ENCODE results near the gene ZNF652.

Gene ZNF652

DNA sequence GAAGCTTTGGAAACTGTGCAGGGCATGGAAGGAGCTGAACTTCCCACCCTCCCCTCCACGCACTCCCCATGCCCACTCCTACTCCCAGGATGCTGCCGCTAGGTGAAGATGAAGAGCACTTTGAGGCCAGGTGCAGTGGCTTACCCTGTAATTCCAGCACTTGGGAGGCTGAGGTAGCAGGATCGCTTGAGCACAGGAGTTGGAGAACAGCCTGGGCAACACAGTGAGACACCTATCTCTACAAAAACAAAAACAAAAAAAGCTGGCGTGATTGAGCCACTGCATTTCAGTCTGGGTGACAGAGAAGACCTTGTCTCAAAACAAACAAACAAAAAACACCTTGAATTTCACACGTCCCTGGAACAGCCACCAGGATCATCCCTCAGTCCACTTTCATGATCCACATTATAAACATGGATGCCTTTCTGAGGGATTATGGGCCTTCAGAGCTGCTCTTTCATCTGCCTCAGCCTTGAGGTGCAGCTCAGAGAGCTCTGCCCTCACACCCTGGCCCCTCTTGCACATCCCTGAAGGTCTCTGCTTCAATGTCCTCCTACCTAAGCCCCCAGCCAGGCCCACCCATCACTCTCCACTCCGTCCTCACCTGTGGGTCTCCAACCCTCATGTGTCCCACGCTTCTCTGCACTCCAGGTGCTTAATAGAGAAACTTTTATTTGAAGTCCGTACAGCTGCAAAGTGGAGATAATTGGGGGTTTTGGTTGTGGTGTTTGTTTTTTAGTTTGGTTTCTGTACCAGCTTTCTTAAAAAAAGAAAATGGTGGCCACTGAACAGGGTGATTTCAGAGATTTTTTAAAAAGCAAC lies 26.9 kb upstream of the ZNF652 start:
- Histone ChIP-seq H4K8ac (ENCODE audit: low read depth, low read length) (no peak overlapping the region), H3K27ac (ENCODE audit: low read depth, low read length) (no peak overlapping the region), H3K27me3 (ENCODE audit: insufficient read depth, low read length, poor library complexity) (no peaks in the 10 kb centered on the region), H2BK15ac (replicated peaks; ENCODE audit: low read depth) (no peak overlapping the region), H3K23ac (ENCODE audit: low read length) (no peak overlapping the region), H3K4me3 (ENCODE audit: low read length) (no peak overlapping the region), H3K4me1 (ENCODE audit: control insufficient read depth, low read depth, low read length) (no peaks in the 10 kb centered on the region), H3K79me2 (ENCODE audit: control insufficient read depth, insufficient read depth, low read length) (no peaks in the 10 kb centered on the region), H2BK120ac (ENCODE audit: low read depth, low read length) (no peak overlapping the region), H3K18ac (ENCODE audit: low read length) (no peak overlapping the region), H3K9ac (ENCODE audit: low read length) (no peak overlapping the region), H3K4ac (ENCODE audit: low read depth, low read length) (no peak overlapping the region), H3K4me2 (ENCODE audit: low read length) (no peak overlapping the region), H2AK5ac (ENCODE audit: low read length) (no peak overlapping the region), H3K79me1 (ENCODE audit: low read length) (no peaks in the 10 kb centered on the region), H3K56ac (ENCODE audit: low read length) (no peak overlapping the region), H3K36me3 (ENCODE audit: control insufficient read depth, insufficient read depth, low read length) (no peaks in the 10 kb centered on the region), H2BK5ac (ENCODE audit: low read length) (no peak overlapping the region), H4K5ac (ENCODE audit: low read length) (no peak overlapping the region)
- no CpG with 5 or more reads among the region's 8 CpGs for WGBS (ENCODE audit: extremely low coverage, insufficient coverage, low lambda C conversion rate)
- no peak for DNase-seq

DNA sequence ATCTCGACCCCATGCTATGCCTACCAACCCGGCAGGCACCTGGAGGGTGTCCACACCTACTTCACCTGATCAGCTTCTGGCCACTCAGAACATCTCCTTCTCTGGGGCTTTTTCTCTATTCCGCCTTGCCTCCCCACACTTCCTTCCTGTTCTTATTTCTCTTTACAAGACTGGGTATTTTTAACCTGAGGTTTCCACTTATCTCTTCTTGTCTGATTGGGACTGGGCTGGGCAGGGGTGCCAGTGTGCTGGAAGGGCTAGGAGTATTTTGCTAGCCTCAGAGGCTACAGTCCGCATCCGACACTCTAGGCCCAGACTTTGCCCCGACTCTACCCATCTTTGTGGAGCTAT lies 26.2 kb upstream of the ZNF652 start:
- H2BK5ac ChIP-seq (ENCODE audit: low read length), result no peak overlapping the region
- H3K79me2 ChIP-seq (ENCODE audit: control insufficient read depth, insufficient read depth, low read length), result no peaks in the 10 kb centered on the region
- no peak overlapping the region for H4K5ac ChIP-seq (ENCODE audit: low read length)
- whole genome bisulfite sequencing (ENCODE audit: extremely low coverage, insufficient coverage, low lambda C conversion rate), result no CpG with 5 or more reads among the region's 6 CpGs
- no peaks in the 10 kb centered on the region for H3K4me1 ChIP-seq (ENCODE audit: control insufficient read depth, low read depth, low read length)
- no peak overlapping the region for H3K27ac ChIP-seq (ENCODE audit: low read depth, low read length)
- no peak overlapping the region for H3K4ac ChIP-seq (ENCODE audit: low read depth, low read length)
- H3K79me1 ChIP-seq (ENCODE audit: low read length), result no peaks in the 10 kb centered on the region
- no peak overlapping the region for H3K18ac ChIP-seq (ENCODE audit: low read length)
- H3K27me3 ChIP-seq (ENCODE audit: insufficient read depth, low read length, poor library complexity), result no peaks in the 10 kb centered on the region
- DNase-seq, result no peak
- H3K4me2 ChIP-seq (ENCODE audit: low read length), result no peak overlapping the region
- no peak overlapping the region for H3K23ac ChIP-seq (ENCODE audit: low read length)
- H4K8ac ChIP-seq (ENCODE audit: low read depth, low read length), result no peak overlapping the region
- no peak overlapping the region for H3K9ac ChIP-seq (ENCODE audit: low read length)
- H3K56ac ChIP-seq (ENCODE audit: low read length), result no peak overlapping the region
- no peak overlapping the region for H2BK120ac ChIP-seq (ENCODE audit: low read depth, low read length)
- no peak overlapping the region for H2BK15ac ChIP-seq (replicated peaks; ENCODE audit: low read depth)
- H2AK5ac ChIP-seq (ENCODE audit: low read length), result no peak overlapping the region
- H3K36me3 ChIP-seq (ENCODE audit: control insufficient read depth, insufficient read depth, low read length), result no peaks in the 10 kb centered on the region
- no peak overlapping the region for H3K4me3 ChIP-seq (ENCODE audit: low read length)

DNA sequence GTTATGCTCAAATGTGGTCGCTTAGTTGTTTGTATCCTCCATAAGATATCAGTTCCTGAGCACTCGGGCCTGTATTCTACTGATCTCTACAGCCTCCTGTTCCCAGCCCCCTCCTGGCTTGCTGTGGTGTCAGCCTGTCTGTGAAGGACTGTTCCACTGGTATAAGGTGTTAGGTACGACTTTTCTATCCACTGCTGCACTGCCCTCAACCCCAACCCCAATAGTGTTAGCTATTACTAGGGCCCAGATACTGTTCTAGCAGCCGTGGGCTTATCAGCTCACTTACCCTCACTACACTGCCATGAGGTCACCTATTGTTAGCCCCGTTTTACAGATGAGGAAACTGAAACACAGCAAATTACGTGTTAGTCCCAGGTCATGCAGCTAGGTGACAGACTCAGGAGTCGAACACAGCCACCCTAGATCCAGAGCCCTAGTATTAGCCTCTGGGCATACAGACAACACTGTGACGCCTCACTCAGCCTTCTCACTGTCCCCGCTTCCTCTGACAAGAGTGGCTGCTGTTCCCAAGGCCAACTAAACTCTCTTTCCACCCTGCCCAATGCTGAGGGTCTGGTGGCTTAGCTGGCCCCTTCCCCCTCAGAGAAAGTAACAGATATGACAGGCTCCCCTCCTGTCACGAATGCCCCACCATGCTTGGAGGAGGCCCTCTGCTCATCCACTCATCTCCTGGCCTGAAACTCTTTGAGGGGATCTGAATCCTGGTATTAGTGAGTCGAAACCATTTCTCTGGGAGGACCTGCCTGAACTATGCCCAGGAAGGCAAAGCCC lies 25.6 kb upstream of the ZNF652 start:
- WGBS (ENCODE audit: extremely low coverage, insufficient coverage, low lambda C conversion rate), result no CpG with 5 or more reads among the region's 11 CpGs
- no peaks in the 10 kb centered on the region for H3K79me1 ChIP-seq (ENCODE audit: low read length)
- no peaks in the 10 kb centered on the region for H3K4me1 ChIP-seq (ENCODE audit: control insufficient read depth, low read depth, low read length)
- no peak overlapping the region for H3K23ac ChIP-seq (ENCODE audit: low read length)
- no peak overlapping the region for H3K4me2 ChIP-seq (ENCODE audit: low read length)
- H2BK15ac ChIP-seq (replicated peaks; ENCODE audit: low read depth), result no peak overlapping the region
- H3K36me3 ChIP-seq (ENCODE audit: control insufficient read depth, insufficient read depth, low read length), result no peaks in the 10 kb centered on the region
- H2BK5ac ChIP-seq (ENCODE audit: low read length), result no peak overlapping the region
- no peak overlapping the region for H3K18ac ChIP-seq (ENCODE audit: low read length)
- no peak overlapping the region for H2AK5ac ChIP-seq (ENCODE audit: low read length)
- no peak overlapping the region for H3K4me3 ChIP-seq (ENCODE audit: low read length)
- H3K27me3 ChIP-seq (ENCODE audit: insufficient read depth, low read length, poor library complexity), result no peaks in the 10 kb centered on the region
- H4K5ac ChIP-seq (ENCODE audit: low read length), result no peak overlapping the region
- no peak overlapping the region for H3K56ac ChIP-seq (ENCODE audit: low read length)
- no peak overlapping the region for H3K9ac ChIP-seq (ENCODE audit: low read length)
- H2BK120ac ChIP-seq (ENCODE audit: low read depth, low read length), result no peak overlapping the region
- no peak for DNase-seq
- no peak overlapping the region for H4K8ac ChIP-seq (ENCODE audit: low read depth, low read length)
- H3K27ac ChIP-seq (ENCODE audit: low read depth, low read length), result no peak overlapping the region
- H3K79me2 ChIP-seq (ENCODE audit: control insufficient read depth, insufficient read depth, low read length), result no peaks in the 10 kb centered on the region
- H3K4ac ChIP-seq (ENCODE audit: low read depth, low read length), result no peak overlapping the region

DNA sequence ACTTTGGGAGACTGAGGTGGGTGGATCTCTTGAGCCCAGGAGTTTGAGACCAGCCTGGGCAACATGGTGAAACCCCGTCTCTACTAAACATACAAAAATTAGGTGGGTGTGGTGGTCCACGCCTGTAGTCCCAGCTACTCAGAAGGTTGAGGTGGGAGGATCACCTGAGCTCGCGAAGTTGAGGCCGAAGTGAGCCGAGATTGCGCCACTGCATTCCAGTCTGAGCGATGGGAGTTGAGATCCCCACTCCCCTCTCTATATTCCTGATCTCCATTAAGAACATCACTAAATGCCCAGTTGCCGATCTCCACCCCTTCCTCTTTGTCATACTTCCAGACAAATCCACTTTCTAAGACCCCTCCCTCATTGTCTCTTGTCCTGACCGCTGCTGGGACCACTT lies 24.3 kb upstream of the ZNF652 start:
- no peaks in the 10 kb centered on the region for H3K36me3 ChIP-seq (ENCODE audit: control insufficient read depth, insufficient read depth, low read length)
- no peak overlapping the region for H3K4me2 ChIP-seq (ENCODE audit: low read length)
- no peak overlapping the region for H3K18ac ChIP-seq (ENCODE audit: low read length)
- H3K4ac ChIP-seq (ENCODE audit: low read depth, low read length), result no peak overlapping the region
- no peak overlapping the region for H3K56ac ChIP-seq (ENCODE audit: low read length)
- H3K79me1 ChIP-seq (ENCODE audit: low read length), result no peaks in the 10 kb centered on the region
- H2BK15ac ChIP-seq (replicated peaks; ENCODE audit: low read depth), result no peak overlapping the region
- no CpG with 5 or more reads among the region's 10 CpGs for WGBS (ENCODE audit: extremely low coverage, insufficient coverage, low lambda C conversion rate)
- no peak overlapping the region for H3K9ac ChIP-seq (ENCODE audit: low read length)
- no peak for DNase-seq
- H4K5ac ChIP-seq (ENCODE audit: low read length), result no peak overlapping the region
- H3K27me3 ChIP-seq (ENCODE audit: insufficient read depth, low read length, poor library complexity), result no peaks in the 10 kb centered on the region
- no peak overlapping the region for H3K4me3 ChIP-seq (ENCODE audit: low read length)
- H3K4me1 ChIP-seq (ENCODE audit: control insufficient read depth, low read depth, low read length), result no peaks in the 10 kb centered on the region
- H4K8ac ChIP-seq (ENCODE audit: low read depth, low read length), result no peak overlapping the region
- H3K23ac ChIP-seq (ENCODE audit: low read length), result no peak overlapping the region
- H3K79me2 ChIP-seq (ENCODE audit: control insufficient read depth, insufficient read depth, low read length), result no peaks in the 10 kb centered on the region
- H2BK5ac ChIP-seq (ENCODE audit: low read length), result no peak overlapping the region
- H2BK120ac ChIP-seq (ENCODE audit: low read depth, low read length), result no peak overlapping the region
- H3K27ac ChIP-seq (ENCODE audit: low read depth, low read length), result no peak overlapping the region
- H2AK5ac ChIP-seq (ENCODE audit: low read length), result no peak overlapping the region

DNA sequence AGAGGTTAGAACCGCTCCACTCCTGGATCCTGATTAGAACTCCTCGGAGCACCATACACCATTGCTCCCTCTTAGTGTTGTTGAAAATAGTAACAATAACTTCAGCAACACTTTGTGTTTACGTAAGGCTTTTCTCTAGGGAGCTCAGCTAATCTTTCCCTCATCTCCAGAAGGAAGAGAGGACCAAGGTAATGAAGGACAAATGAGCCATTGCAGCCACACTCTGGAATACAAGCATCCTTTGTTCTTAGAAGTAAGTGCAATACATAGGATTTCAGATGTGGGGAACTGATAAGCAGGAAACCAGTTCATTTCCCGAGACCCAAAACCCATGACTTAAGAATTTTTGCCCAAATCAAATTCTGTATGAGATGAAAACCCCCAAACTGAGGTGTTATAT lies 22.9 kb upstream of the ZNF652 start:
- Histone ChIP-seq H2BK120ac (ENCODE audit: low read depth, low read length) (no peak overlapping the region), H3K4ac (ENCODE audit: low read depth, low read length) (no peak overlapping the region), H3K36me3 (ENCODE audit: control insufficient read depth, insufficient read depth, low read length) (no peaks in the 10 kb centered on the region), H3K9ac (ENCODE audit: low read length) (no peak overlapping the region), H2BK5ac (ENCODE audit: low read length) (no peak overlapping the region), H3K56ac (ENCODE audit: low read length) (no peak overlapping the region), H4K5ac (ENCODE audit: low read length) (no peak overlapping the region), H3K4me2 (ENCODE audit: low read length) (no peak overlapping the region), H3K23ac (ENCODE audit: low read length) (no peak overlapping the region), H3K18ac (ENCODE audit: low read length) (no peak overlapping the region), H4K8ac (ENCODE audit: low read depth, low read length) (no peak overlapping the region), H2AK5ac (ENCODE audit: low read length) (no peak overlapping the region), H3K27me3 (ENCODE audit: insufficient read depth, low read length, poor library complexity) (no peaks in the 10 kb centered on the region), H3K4me3 (ENCODE audit: low read length) (no peak overlapping the region), H3K27ac (ENCODE audit: low read depth, low read length) (no peak overlapping the region), H2BK15ac (replicated peaks; ENCODE audit: low read depth) (no peak overlapping the region), H3K79me2 (ENCODE audit: control insufficient read depth, insufficient read depth, low read length) (no peaks in the 10 kb centered on the region), H3K79me1 (ENCODE audit: low read length) (no peaks in the 10 kb centered on the region), H3K4me1 (ENCODE audit: control insufficient read depth, low read depth, low read length) (no peaks in the 10 kb centered on the region)
- DNase-seq, result no peak
- no CpG with 5 or more reads among the region's 4 CpGs for WGBS (ENCODE audit: extremely low coverage, insufficient coverage, low lambda C conversion rate)

Data from mesendoderm (in vitro differentiated cells).